GM10847 (cell line): ENCODE results near the gene CSTA.

Experiments used
- POLR2A ChIP-seq: IDR thresholded peaks from 2 replicates; pipeline ENCODE4 v1.6.1; 2011; ENCODE audit not compliant: insufficient read length; ENCODE audit errors: extremely low read depth

Gene CSTA

GRCh38 chr3:122356402-122356801, 31.4 kb downstream of the CSTA start:
- TF ChIP-seq POLR2A, result no peak

GRCh38 chr3:122357828-122358702, 33.0 kb downstream of the CSTA start:
- no peak for TF ChIP-seq POLR2A

GRCh38 chr3:122358703-122359032, 33.6 kb downstream of the CSTA start:
- no peak for TF ChIP-seq POLR2A

GRCh38 chr3:122362026-122362425, 37.0 kb downstream of the CSTA start:
- TF ChIP-seq POLR2A, result no peak

GRCh38 chr3:122364490-122364889, 39.4 kb downstream of the CSTA start:
- TF ChIP-seq POLR2A, result no peak

GRCh38 chr3:122365073-122365472, 40.0 kb downstream of the CSTA start:
- TF ChIP-seq POLR2A, result no peak

GRCh38 chr3:122366379-122366749, 41.3 kb downstream of the CSTA start:
- TF ChIP-seq POLR2A, result no peak

- no peak for TF ChIP-seq POLR2A
Observed at GRCh38 chr3:122374034-122374433, 49.0 kb downstream of the CSTA start.

- TF ChIP-seq POLR2A, result no peak
Observed at GRCh38 chr3:122377975-122378374, 52.9 kb downstream of the CSTA start.

- peak; percentile 41 for TF ChIP-seq POLR2A
Observed at GRCh38 chr3:122382888-122383666, 58.0 kb downstream of the CSTA start, which contains the start of gene MIX23. TSS of gene MIX23 (minus strand) at chr3:122383231. CDS start at chr3:122383224, 7 bp downstream.

- peak; percentile 93 for TF ChIP-seq POLR2A
Observed at GRCh38 chr3:122383771-122384697, 59.0 kb downstream of the CSTA start, which contains the start of gene FAM162A. TSS of gene FAM162A (plus strand) at chr3:122384182. CDS start at chr3:122384266, 84 bp downstream.

GRCh38 chr3:122387709-122388108, 62.7 kb downstream of the CSTA start:
- no peak for TF ChIP-seq POLR2A

- no peak for TF ChIP-seq POLR2A
Observed at GRCh38 chr3:122389197-122389596, 64.1 kb downstream of the CSTA start.

GRCh38 chr3:122389892-122390291, 64.8 kb downstream of the CSTA start:
- TF ChIP-seq POLR2A, result no peak

GRCh38 chr3:122390665-122391064, 65.6 kb downstream of the CSTA start:
- no peak for TF ChIP-seq POLR2A
